ENCODE results near the gene SPR.

GRCh38 chr2:72933646-72934151 is 46.5 kb downstream of the SPR start:
- TF ChIP-seq EZH2 (IDR thresholded peaks at IDR 0.05; ENCODE audit: borderline replicate concordance, insufficient read depth, low read depth, low read length, poor library complexity, severe bottlenecking) (no peak), CTCF (IDR thresholded peaks at IDR 0.05) (no peak)

Data from B cell (primary cell).